H1 (cell line): ENCODE measurements around the gene PPP2R5B. TPM values are rescaled to one million over a fixed set of nuclear protein-coding genes. Genes with fewer than 3 reads are reported as not detected.

Experiments
- SAP30 ChIP-seq: fragments of 300-600 bp; sonication (generic); IDR thresholded peaks from 2 replicates; pipeline ENCODE4 v1.7.1; 2012; ENCODE audit warnings: low read length, moderate library complexity, mild to moderate bottlenecking, inconsistent platforms; ENCODE audit not compliant: insufficient read depth, insufficient replicate concordance
- TAF7 ChIP-seq: optimal IDR thresholded peaks from 2 replicates; pipeline ENCODE3; 2011; ENCODE audit warnings: low read depth, mild to moderate bottlenecking, inconsistent platforms, low read length, moderate library complexity, borderline replicate concordance
- polyA plus RNA-seq, 7 experiments: library from polyadenylated mRNA; depleted of rRNA in 3 of 7; stranded (reverse) in 5 of 7; unstranded in 2 of 7; fragments of >200 nt in 5 of 7; fragments of 200-250 nt in 2 of 7; gene quantifications; 1 replicate in 5 of 7; 2 replicates in 1 of 7; 4 replicates in 1 of 7; pipeline versions ENCODE4 v1.2.1 to v1.2.3, GENCODE V29; 2011 to 2013; ENCODE audit warnings: missing spikeins in 2 of 7, mixed read lengths in 2 of 7
- total RNA-seq: library from RNA; stranded (reverse); fragmentation: NEBNext Ultra II Directional; extraction: Animal tissue kit (Norgen Biotek cat#: 25700); gene quantifications from 2 replicates; pipeline ENCODE4 v1.2.1, GENCODE V29; 2021

The PPP2R5B gene
- total and polyA plus RNA-seq, 2 of the 8 experiments (the other 6 are each of a cell fraction or from before 2014, with no cell fraction given) = 4.9 to 5.1 TPM

GRCh38 chr11:64928957-64929356 lies 4.5 kb downstream of the PPP2R5B start (continued):
- TF ChIP-seq TAF7 (no peak), SAP30 (no peak)
- TF ChIP-seq, all 59 proteins: peak for 0
